SK-N-SH treated with all-trans-retinoic acid at 6 μM for 48 hours (cell line): ENCODE results near the gene SLC25A14.

ENCODE experiments used
- ARNTL ChIP-seq: fragments of 450-650 bp; formaldehyde crosslinking; IDR thresholded peaks from 2 replicates; pipeline ENCODE4 v1.5.0; 2020; ENCODE audit warnings: low read depth, mild to moderate bottlenecking, moderate library complexity, borderline replicate concordance
- CSRNP3 ChIP-seq: fragments of 250-450 bp; sonication (Bioruptor Pico); IDR thresholded peaks from 2 replicates; pipeline ENCODE4 v1.5.1; 2021; ENCODE audit warnings: mild to moderate bottlenecking, moderate library complexity
- GLIS3 ChIP-seq: fragments of 250-450 bp; sonication (Bioruptor Pico); IDR thresholded peaks from 2 replicates; pipeline ENCODE4 v1.5.0; 2020; ENCODE audit warnings: mild to moderate bottlenecking, moderate library complexity
- OSR1 ChIP-seq: fragments of 250-450 bp; sonication (Bioruptor Pico); IDR thresholded peaks from 2 replicates; pipeline ENCODE4 v1.8.0; 2022; ENCODE audit warnings: moderate library complexity, mild to moderate bottlenecking, inconsistent platforms
- PPARA ChIP-seq: fragments of 250-450 bp; sonication (Bioruptor Pico); IDR thresholded peaks from 2 replicates; pipeline ENCODE4 v1.5.0; 2020; ENCODE audit warnings: mild to moderate bottlenecking, borderline replicate concordance
- SNAI2 ChIP-seq: fragments of 250-450 bp; sonication (Bioruptor Pico); IDR thresholded peaks from 2 replicates; pipeline ENCODE4 v1.5.0; 2020; ENCODE audit warnings: mild to moderate bottlenecking, moderate library complexity
- ZC3H10 ChIP-seq: fragments of 250-450 bp; sonication (Bioruptor Pico); IDR thresholded peaks from 2 replicates; pipeline ENCODE4 v1.5.1; 2021; ENCODE audit warnings: mild to moderate bottlenecking, moderate library complexity
- ZFP30 ChIP-seq: fragments of 450-650 bp; formaldehyde crosslinking; IDR thresholded peaks from 2 replicates; pipeline ENCODE4 v1.5.0; 2022; ENCODE audit warnings: mild to moderate bottlenecking, moderate library complexity
- ZNF70 ChIP-seq: fragments of 450-650 bp; formaldehyde crosslinking; IDR thresholded peaks from 2 replicates; pipeline ENCODE4 v1.5.0; 2020; ENCODE audit warnings: mild to moderate bottlenecking, moderate library complexity
- ZNF8 ChIP-seq: fragments of 450-650 bp; formaldehyde crosslinking; IDR thresholded peaks from 2 replicates; pipeline ENCODE4 v1.5.0; 2020; ENCODE audit warnings: mild to moderate bottlenecking, moderate library complexity
- TF ChIP-seq, protein P1 (sequence below): fragments of 250-450 bp; sonication (Bioruptor Pico); IDR thresholded peaks from 2 replicates; pipeline ENCODE4 v1.8.0; 2020; ENCODE audit warnings: mild to moderate bottlenecking, moderate library complexity, borderline replicate concordance

GRCh38 chrX:130419263-130419662 lies 79.5 kb downstream of the SLC25A14 start:
- TF ChIP-seq ZFP30 (CRISPR knock-in tag) = no peak
- no peak for TF ChIP-seq ZC3H10 (CRISPR knock-in tag)
- TF ChIP-seq, protein P1, sequence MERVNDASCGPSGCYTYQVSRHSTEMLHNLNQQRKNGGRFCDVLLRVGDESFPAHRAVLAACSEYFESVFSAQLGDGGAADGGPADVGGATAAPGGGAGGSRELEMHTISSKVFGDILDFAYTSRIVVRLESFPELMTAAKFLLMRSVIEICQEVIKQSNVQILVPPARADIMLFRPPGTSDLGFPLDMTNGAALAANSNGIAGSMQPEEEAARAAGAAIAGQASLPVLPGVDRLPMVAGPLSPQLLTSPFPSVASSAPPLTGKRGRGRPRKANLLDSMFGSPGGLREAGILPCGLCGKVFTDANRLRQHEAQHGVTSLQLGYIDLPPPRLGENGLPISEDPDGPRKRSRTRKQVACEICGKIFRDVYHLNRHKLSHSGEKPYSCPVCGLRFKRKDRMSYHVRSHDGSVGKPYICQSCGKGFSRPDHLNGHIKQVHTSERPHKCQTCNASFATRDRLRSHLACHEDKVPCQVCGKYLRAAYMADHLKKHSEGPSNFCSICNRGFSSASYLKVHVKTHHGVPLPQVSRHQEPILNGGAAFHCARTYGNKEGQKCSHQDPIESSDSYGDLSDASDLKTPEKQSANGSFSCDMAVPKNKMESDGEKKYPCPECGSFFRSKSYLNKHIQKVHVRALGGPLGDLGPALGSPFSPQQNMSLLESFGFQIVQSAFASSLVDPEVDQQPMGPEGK (CRISPR knock-in tag) = no peak
- TF ChIP-seq OSR1 (CRISPR knock-in tag) = no peak
- TF ChIP-seq SNAI2 (CRISPR knock-in tag) = no peak
- TF ChIP-seq CSRNP3 (CRISPR knock-in tag) = no peak
- TF ChIP-seq ZNF8 (CRISPR knock-in tag) = no peak
- TF ChIP-seq ZNF70 = no peak
- no peak for TF ChIP-seq PPARA (CRISPR knock-in tag)
- no peak for TF ChIP-seq ARNTL (CRISPR knock-in tag)
- no peak for TF ChIP-seq GLIS3 (CRISPR knock-in tag)
